KMS-11 (cell line): Measurements from ENCODE around the gene FTCD.

ENCODE experiments used
- H2AFZ ChIP-seq: fragments of 200-600 bp; sonication (generic); 2 replicates; pipeline ENCODE4 v1.6.1; 2016; ENCODE audit warnings: antibody characterized with exemption, mixed run types, low read depth
- H3K27ac ChIP-seq: fragments of 200-600 bp; sonication (generic); 2 replicates; pipeline ENCODE4 v1.6.1; 2016; ENCODE audit warnings: mild to moderate bottlenecking, mixed run types
- H3K27me3 ChIP-seq: fragments of 200-600 bp; sonication (generic); 2 replicates; pipeline ENCODE4 v1.6.1; 2017; ENCODE audit warnings: mild to moderate bottlenecking, low read depth, mixed run types, moderate library complexity; ENCODE audit not compliant: insufficient read depth
- H3K36me3 ChIP-seq: fragments of 200-600 bp; sonication (generic); 2 replicates; pipeline ENCODE4 v1.6.1; 2017; ENCODE audit warnings: mild to moderate bottlenecking, mixed run types; ENCODE audit not compliant: insufficient read depth
- H3K4me1 ChIP-seq: fragments of 200-600 bp; sonication (generic); 2 replicates; pipeline ENCODE4 v1.6.1; 2016; ENCODE audit warnings: mild to moderate bottlenecking, low read depth, mixed run types; ENCODE audit not compliant: poor library complexity, severe bottlenecking
- H3K4me2 ChIP-seq: fragments of 200-600 bp; sonication (generic); 2 replicates; pipeline ENCODE4 v1.7.0; 2016; ENCODE audit warnings: mild to moderate bottlenecking, mixed run types
- H3K4me3 ChIP-seq: fragments of 200-600 bp; sonication (generic); IDR thresholded peaks from 2 replicates; pipeline ENCODE4 v1.6.1; 2017; ENCODE audit warnings: low read depth, low read length, mixed read lengths; ENCODE audit not compliant: insufficient read depth
- H3K79me2 ChIP-seq: fragments of 200-600 bp; sonication (generic); 2 replicates; pipeline ENCODE4 v1.6.1; 2016; ENCODE audit warnings: low read depth, mixed run types; ENCODE audit not compliant: insufficient read depth
- H3K9ac ChIP-seq: fragments of 200-600 bp; sonication (generic); 2 replicates; pipeline ENCODE4 v1.6.1; 2016; ENCODE audit warnings: mild to moderate bottlenecking, mixed run types
- H4K20me1 ChIP-seq: fragments of 200-600 bp; sonication (generic); 2 replicates; pipeline ENCODE4 v1.6.1; 2016; ENCODE audit warnings: mild to moderate bottlenecking, mixed run types; ENCODE audit not compliant: insufficient read depth
- TF ChIP-seq, protein P1 (sequence below): fragments of 200-600 bp; sonication (generic); conservative IDR thresholded peaks from 2 replicates; pipeline ENCODE4 v1.6.1; 2017; ENCODE audit warnings: low read depth, mild to moderate bottlenecking, antibody characterized with exemption, low read length, moderate library complexity, mixed read lengths

The FTCD gene

DNA sequence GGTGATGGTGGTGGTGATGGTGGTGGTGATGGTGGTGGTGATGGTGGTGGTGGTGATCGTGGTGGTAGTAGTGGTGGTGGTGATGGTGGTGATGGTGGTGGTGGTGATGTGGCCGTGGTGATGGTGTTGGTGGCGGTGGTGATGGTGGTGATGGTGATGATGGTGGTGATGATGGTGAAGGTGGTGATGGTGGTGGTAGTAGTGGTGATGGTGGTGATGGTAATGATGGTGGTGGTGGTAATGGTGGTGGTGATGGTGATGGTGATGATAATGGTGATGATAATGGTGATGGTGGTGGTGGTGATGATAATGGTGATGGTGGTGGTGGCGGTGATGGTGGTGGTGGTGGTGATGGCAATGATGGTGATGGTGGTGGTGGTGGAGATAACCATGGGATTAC, 64.3 kb downstream of the FTCD start:
- no peak overlapping the region for H3K4me3 ChIP-seq
- H3K27me3 ChIP-seq, result peaks cover 37% of the 10 kb centered on the region; the same call in 1 of the 2 replicates
- no peak overlapping the region for H3K27ac ChIP-seq
- H4K20me1 ChIP-seq, result no peaks in the 10 kb centered on the region
- H3K79me2 ChIP-seq, result no peaks in the 10 kb centered on the region
- H3K36me3 ChIP-seq, result no peaks in the 10 kb centered on the region
- H3K4me2 ChIP-seq, result no peak overlapping the region
- H2AFZ ChIP-seq, result no peak overlapping the region
- no peaks in the 10 kb centered on the region for H3K4me1 ChIP-seq
- TF ChIP-seq, protein P1, sequence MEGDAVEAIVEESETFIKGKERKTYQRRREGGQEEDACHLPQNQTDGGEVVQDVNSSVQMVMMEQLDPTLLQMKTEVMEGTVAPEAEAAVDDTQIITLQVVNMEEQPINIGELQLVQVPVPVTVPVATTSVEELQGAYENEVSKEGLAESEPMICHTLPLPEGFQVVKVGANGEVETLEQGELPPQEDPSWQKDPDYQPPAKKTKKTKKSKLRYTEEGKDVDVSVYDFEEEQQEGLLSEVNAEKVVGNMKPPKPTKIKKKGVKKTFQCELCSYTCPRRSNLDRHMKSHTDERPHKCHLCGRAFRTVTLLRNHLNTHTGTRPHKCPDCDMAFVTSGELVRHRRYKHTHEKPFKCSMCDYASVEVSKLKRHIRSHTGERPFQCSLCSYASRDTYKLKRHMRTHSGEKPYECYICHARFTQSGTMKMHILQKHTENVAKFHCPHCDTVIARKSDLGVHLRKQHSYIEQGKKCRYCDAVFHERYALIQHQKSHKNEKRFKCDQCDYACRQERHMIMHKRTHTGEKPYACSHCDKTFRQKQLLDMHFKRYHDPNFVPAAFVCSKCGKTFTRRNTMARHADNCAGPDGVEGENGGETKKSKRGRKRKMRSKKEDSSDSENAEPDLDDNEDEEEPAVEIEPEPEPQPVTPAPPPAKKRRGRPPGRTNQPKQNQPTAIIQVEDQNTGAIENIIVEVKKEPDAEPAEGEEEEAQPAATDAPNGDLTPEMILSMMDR, result no peak
- H3K9ac ChIP-seq, result no peak overlapping the region

DNA sequence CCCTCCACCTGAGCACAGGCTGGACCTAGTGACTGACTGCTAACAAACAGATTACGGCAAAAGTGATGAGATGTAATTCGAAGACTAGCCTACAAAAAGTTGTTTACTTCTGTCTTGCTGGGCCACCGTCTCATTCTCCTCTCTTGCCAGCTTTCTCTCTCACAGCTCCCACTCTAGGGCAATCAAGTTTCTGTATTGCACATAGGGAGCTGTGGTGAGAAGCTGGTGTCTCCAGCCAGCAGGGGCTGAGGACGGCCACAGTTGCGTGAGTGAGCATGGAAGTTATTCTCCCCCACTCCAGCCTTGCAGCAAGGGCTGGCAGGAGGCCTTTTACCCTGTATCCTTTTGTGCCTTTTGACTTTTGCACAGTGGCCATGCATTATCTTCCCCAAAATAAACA, 66.1 kb downstream of the FTCD start:
- TF ChIP-seq, protein P1, result no peak
- Histone ChIP-seq H3K27ac (no peak overlapping the region), H3K27me3 (peaks cover 29% of the 10 kb centered on the region; the same call in 1 of the 2 replicates), H3K4me2 (no peak overlapping the region), H3K9ac (no peak overlapping the region), H3K36me3 (no peaks in the 10 kb centered on the region), H3K79me2 (no peaks in the 10 kb centered on the region), H3K4me1 (no peaks in the 10 kb centered on the region), H2AFZ (no peak overlapping the region), H3K4me3 (no peak overlapping the region), H4K20me1 (no peaks in the 10 kb centered on the region)

DNA sequence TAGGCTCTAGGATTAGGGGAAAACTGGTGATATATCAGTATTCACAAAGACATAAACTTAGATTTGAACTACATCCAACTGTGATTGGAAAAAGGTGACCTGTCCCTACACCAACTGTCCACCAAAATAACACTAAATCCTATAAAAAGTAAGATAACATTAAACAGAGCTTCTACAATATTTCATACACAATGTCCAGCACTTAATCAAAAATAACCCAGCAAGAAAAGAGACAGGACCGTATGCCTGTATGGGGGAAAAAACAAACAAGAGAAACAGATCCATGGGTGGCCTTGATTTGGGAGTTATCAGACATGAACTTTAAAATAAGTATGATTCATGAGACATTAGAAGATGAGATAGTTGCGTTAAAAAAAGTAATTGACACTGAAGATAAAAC, 67.2 kb downstream of the FTCD start:
- TF ChIP-seq, protein P1, result no peak
- H3K36me3 ChIP-seq, result no peaks in the 10 kb centered on the region
- H3K27me3 ChIP-seq, result peaks cover 30% of the 10 kb centered on the region; the same call in 1 of the 2 replicates

DNA sequence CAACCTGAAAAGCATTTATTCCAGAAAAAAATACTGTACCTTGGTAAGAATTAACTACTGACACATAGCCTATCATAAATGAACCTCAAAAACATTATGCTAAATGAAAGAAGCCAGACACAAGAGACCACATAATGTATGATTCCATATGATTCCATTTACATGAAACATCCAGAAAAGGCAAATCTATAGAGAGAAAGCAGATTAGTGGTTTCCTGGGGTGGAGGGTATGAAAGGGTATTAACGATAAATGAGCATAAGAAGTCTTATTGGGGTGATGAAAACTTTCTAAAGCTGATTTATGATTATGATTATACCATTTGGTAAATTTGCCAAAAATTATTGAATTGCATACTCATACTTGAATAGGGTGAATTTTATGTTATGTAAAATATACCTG, 67.7 kb downstream of the FTCD start:
- no peak overlapping the region for H2AFZ ChIP-seq
- no peak overlapping the region for H3K9ac ChIP-seq
- TF ChIP-seq, protein P1, result no peak

More for the DNA sequence above, 67.2 kb downstream of the FTCD start:
- H3K9ac ChIP-seq, result no peak overlapping the region
- H4K20me1 ChIP-seq, result no peaks in the 10 kb centered on the region
- no peak overlapping the region for H3K4me2 ChIP-seq
- no peak overlapping the region for H3K4me3 ChIP-seq
- H2AFZ ChIP-seq, result no peak overlapping the region
- H3K4me1 ChIP-seq, result no peaks in the 10 kb centered on the region
- no peak overlapping the region for H3K27ac ChIP-seq
- H3K79me2 ChIP-seq, result no peaks in the 10 kb centered on the region

More for the DNA sequence above, 67.7 kb downstream of the FTCD start:
- Histone ChIP-seq H3K4me3 (no peak overlapping the region), H3K4me2 (no peak overlapping the region), H3K4me1 (no peaks in the 10 kb centered on the region), H3K79me2 (no peaks in the 10 kb centered on the region), H3K36me3 (no peaks in the 10 kb centered on the region), H3K27me3 (peaks cover 25% of the 10 kb centered on the region; the same call in 1 of the 2 replicates), H3K27ac (no peak overlapping the region), H4K20me1 (no peaks in the 10 kb centered on the region)
